Retina (tissue), 1 donor: Measurements from ENCODE around the gene ZNF524.
"Not testable (repeated sequence)": the region's sequence is repeated elsewhere in the genome, so short reads cannot be mapped to it uniquely, and the experiment has no call there.

ENCODE experiments used
- DNase-seq: peaks from one replicate; pipeline ENCODE4 v3.0.0-alpha.2; 2016

Gene ZNF524

DNA sequence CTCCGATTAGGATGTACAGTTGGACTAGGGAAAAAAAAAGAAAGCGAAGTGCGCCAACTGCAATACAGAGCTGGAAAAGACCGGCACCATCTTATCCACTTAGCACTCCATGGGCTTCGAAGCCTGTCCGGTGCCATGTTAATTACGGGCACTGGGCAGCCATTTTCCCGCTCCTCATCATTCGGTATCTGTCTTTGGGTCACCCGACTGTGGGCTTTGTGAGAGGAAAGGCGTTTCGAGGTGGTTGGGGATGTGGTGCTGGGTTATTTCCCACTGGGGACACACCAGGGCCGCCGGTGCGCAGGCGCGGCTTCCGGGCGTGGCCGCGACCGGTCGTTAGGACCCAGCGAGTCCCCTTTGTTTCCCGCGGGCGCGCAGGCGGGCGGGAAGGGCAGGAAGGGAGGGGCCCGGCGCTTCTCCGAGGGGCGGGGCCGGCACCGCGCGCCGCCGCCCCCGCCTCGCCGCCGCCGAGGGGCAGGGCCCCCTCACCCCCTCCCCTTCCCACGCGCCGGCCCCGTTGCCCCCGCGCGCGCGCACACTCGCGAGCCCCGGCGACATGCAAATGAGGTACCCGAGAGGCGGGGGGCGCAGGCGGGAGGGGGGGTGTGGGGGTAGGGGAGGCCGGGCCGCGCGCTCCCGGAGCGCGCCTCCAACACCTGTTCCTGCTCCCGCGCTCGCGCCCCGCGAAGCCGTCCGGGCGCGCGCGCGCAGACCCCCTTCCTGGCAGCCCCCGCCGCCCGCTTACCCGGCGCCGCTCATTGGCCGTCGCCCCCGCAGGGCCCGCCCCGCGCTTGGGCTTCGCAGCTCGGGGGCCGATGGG, at the start of gene ZNF524:
Gene ZNF524 (plus strand): TSS at position 447 of the 820 bp plus-strand sequence. CDS start 1,825 bp downstream, outside the sequence.
- DNase-seq, result peak; percentile 100

- DNase-seq, result no peak
Observed at GRCh38 chr19:55550321-55550650, 49.8 kb upstream of the ZNF524 start.

DNA sequence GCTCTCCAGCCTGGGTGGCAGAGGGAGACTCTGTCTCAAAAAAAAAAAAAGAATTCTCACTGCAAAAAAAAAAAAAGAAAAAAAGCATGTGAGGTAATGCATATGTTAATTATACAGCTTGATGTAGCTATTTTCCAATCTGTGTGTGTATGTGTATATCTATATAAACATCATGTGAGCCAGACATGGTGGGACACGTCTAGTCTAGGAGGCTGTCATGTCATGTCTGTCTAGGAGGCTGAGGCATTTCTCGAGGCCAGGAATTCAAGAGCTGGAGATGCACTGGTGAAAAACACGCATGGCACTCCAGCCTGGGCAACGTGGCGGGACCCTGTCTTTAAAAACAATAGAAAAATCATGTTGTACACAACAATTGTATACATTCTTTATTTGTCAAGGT, 47.9 kb upstream of the ZNF524 start:
- no peak for DNase-seq

GRCh38 chr19:55552620-55553019, 47.5 kb upstream of the ZNF524 start:
- DNase-seq, result no peak

DNA sequence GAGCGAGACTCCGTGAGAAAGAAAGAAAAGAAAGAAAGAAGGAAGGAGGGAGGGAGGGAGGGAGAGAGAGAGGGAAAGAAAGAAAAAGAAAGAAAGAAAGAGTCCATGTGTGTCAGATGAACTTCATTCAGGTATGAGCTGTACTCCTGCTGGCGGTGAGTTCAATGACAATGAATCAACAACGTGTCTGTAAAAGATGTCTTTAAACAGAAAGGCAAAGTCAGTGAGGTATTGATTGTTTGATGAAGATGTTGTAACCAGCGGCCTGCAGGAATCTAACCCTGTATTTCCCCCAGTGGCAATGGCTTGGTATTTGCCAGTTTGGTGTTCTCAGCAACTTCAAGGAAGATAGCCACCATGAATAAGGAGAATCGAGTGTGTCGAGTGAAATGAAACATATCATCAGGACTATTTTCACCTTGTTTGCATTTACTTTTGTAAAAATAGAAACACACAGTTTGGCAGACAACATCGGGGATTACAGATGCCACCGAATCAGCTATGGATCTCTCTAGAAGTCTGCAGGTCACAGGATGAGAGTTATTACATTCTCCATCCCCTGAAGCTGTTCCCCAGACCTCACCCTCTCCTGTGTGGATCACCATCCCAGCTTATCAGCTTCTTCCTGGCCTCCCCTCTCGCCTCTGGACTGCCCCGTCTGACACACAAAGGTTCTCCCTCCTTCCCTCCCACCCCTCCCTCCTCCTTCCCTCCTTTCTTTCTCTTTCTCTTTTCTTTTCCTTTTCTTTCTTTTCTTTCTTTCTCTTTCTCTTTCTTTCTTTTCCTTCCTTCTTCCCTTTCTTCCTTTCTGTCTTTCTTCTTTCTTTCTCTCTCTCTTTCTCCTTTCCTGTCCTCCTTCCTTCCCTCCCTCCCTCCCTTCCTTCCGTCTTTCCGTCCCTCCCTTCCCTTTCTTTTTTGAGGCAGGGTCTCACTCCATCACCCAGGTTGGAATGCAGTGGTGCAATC, 46.6 kb upstream of the ZNF524 start:
- DNase-seq, result no peak

- no peak for DNase-seq
Observed at GRCh38 chr19:55554302-55554701, 45.8 kb upstream of the ZNF524 start.

DNA sequence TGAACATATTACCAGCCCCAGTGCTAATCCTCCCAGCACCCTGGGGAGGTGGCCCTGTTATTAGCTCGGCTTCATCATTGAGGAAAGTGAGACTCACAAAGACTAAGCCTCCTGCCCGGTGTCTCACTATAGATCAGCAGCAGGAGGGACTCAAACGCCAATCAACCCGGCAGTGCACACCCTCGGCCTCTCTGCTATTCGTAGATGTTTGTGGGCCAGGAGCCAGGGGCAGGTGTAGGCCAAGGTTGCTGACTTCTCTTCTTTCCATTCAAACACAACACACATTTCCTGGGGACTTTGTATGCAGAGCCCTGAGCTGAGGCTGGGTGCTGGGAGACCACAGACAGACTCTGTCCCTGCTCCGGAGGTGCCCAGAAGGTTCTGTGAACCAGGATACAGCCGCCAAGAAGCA, 45.3 kb upstream of the ZNF524 start:
- DNase-seq, result no peak

- no peak for DNase-seq
Observed at GRCh38 chr19:55559684-55560083, 40.4 kb upstream of the ZNF524 start.

DNA sequence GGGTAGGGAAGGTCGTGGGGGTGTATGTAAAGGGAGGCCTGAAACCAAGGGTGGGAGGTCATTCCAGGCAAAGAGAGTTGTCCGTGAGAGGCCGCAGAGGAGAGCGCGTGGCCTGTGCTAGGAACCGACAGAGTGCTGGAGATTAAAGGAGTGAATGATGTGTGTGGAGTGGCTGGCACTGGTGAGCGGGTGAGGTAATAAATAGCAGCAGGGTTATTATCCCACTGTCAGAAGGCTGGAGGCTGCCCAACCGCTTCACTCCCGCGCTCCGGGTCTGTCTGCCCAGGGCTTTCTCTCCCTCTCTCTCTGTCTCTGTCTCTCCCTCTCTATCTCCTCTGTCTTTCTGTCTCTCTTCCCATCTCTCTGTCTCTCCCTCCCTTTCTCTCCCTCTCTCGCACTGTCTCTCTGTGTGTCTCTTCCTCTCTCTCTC, 36.8 kb upstream of the ZNF524 start:
- DNase-seq, result no peak

DNA sequence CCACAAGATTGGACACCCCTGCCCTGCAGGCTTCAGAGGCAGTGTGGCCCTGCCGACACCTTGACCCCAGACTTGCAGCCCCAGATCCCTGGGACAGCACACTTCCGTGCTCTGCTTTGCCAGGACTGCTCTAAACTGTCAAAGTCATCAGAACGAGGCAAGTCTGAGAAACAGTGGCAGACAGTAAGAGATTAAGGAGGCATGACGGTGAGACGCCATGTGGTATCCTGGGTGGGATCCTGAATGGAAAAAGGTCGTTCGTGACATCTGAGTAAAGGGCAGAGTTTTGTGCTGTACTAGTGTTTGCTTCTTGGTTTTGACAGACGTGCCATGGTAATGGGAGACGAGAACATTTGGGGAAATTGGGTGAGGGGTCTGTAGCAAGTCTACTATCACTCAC, 33.3 kb upstream of the ZNF524 start:
- no peak for DNase-seq

DNA sequence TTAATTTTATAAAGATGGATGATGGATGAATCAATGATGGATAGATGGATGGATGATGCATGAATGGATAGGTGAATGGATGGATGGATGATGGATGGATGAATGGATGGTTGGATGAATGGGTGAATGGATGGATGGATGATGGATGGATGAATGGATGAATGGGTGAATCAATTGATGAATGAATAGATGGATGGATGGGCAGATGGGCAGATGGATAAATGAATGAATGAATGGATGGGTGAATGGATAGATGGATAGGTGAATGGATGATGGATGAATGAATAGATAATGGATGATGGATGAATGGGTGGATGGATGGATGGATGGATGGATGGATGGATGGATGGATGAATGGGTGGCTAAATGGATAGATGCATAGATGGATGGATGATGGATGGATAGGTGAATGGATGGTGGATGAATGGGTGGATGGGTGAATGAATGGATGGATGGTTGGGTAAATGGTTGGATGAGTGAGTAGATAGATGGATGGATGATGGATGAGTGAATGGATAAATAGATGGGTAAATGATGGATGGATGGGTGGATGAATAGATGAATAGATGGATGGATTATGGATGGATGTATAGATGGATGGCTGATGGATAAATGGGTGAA, 32.3 kb upstream of the ZNF524 start:
- no peak for DNase-seq

GRCh38 chr19:55569477-55569876, 30.6 kb upstream of the ZNF524 start:
- DNase-seq, result not testable (repeated sequence)

DNA sequence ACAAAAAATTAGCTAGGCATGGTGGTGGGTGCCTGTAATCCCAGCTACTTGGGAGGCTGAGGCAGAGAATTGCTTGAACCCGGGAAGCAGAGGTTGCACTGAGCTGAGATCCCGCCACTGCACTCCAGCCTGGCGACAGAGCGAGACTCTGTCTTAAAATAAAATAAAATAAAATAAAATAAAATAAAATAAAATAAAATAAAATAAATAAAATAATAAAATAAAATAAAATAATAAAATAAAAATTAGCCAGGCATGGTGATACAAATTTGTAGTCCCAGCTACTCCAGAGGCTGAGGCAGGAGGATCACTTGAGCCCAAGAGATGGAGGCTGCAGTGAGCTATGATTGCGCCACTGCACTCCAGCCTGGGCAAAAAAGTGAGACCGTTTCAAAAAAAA, 26.2 kb upstream of the ZNF524 start:
- not testable (repeated sequence) for DNase-seq

GRCh38 chr19:55576746-55577145, 23.3 kb upstream of the ZNF524 start:
- DNase-seq, result no peak

- DNase-seq, result no peak
Observed at GRCh38 chr19:55578031-55578760, 21.9 kb upstream of the ZNF524 start.

DNA sequence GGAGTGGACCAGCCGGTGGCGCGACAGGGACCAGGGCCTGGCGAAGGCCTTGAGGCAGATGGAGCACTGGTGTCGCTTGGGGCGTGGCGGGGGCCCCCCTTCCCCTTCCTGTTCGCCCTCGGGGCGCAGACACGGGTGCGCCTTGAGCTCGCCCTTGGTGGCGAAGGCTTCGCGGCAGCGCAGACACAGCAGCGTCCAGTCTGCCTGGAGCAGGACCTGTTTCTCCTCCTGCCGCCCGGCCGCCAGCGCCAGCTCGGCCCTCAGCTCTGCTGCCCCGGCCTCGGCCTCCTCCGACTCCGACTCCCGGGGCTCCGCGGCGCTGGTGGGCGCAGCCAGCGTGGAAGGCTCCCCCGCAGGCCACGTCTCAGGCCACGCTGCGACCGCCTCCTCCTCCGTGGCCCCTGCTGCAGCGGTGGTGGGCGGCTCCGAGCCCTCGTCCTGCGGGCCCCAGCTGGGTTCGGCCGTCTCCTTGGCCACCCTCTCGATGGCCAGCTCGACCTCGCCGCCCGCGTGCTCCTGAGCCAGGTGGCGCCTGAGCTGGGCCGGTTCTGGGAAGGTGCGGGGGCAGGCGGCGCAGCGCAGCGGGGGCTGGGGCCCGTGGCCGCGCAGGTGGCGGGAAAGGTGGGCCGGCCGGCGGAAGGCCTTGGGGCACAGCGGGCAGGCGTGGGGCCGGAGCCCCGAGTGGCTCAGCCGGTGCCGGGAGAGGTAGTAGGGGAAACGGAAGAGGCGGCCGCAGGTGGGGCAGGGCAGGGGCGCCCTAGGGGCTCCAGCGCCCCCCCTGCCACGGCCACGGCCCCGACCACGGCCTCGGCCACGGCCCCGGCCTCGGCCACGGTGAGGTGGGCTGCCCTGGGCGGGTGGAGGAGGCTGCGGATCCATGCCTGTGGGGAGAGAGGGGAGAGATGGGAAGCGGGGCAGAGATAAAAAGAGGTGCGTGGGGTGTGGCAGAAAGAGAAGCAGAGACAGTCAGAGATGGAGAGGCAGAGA, 21.0 kb upstream of the ZNF524 start:
- DNase-seq, result no peak

- peak; percentile 28 for DNase-seq
Observed at GRCh38 chr19:55579766-55580621, 20.1 kb upstream of the ZNF524 start.

DNA sequence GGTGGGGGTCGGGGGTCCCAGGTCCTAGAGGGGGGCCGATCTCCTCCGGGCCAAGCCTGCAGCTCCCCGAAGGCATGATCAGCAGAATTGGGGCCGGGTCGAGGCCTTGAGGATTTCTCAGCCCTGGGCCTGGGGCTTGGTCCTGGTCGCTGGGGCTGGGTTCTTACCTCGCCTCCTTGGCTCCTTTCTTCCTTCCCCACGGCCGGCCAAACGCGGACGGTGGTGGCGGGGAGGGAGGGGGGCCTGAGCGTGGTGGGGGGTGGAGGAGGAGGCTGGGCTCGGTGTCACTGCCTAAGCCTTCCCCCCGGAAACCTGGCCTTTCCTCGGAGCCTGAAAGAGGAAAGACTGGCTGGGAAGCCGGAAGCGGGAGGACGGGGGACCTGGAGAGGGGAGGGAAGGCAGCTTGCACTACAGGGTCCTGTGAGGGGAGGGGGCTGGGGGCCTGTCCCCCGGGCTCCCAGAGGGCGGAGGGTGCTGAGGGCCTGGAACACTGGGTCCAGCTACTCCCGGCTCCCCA, 19.4 kb upstream of the ZNF524 start, which contains the start of gene ZNF579:
Gene ZNF579 (minus strand): TSS at position 221 of the 517 bp plus-strand sequence. CDS start 1,209 bp downstream, outside the sequence.
- peak; percentile 87 for DNase-seq

- DNase-seq, result no peak
Observed at GRCh38 chr19:55581145-55581822, 18.8 kb upstream of the ZNF524 start.
